ENCODE measurements around the gene ADAT3.
A peak's percentile ranks its signal among the peaks of the same experiment; 100 is the strongest.

The ADAT3 gene

DNA sequence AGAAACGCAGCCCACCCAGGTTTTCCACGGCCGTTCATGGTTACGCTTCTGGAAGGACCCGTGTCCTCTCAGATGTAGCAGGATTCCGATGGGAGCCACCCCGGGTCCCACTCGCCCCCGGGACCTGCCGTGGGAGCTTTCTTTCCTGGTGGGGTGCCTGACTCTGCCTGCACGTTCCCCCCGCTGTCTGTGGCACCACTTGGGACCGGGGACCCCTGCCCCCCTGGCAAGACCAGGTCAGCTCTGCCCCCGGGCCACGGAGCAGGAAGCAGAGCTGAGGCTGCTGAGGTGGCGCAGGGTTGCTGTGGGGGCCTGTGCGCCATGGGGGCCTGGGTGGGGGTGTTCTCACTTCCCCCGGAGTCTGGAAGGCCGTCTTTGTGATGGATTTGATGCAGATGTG is 47.8 kb downstream of the ADAT3 start:
- Histone ChIP-seq H3K36me3 (ENCODE audit: control insufficient read depth in 2 of 2, insufficient read depth in 1 of 2, low read length in 2 of 2) (peaks cover 3 to 34% of the 10 kb centered on the region in 2 experiments; a peak in 2 of 3 replicates), H3K27ac (ENCODE audit: extremely low read depth, low read depth, low read length) (no peak overlapping the region), H3K4me3 (ENCODE audit: low read depth, low read length) (no peak overlapping the region), H3K4me1 (ENCODE audit: control insufficient read depth, insufficient read depth, low read length) (no peaks in the 10 kb centered on the region), H3K9me3 (ENCODE audit: control insufficient read depth, insufficient read depth, low read depth, low read length) (no peaks in the 10 kb centered on the region)
- TF ChIP-seq, protein P1, sequence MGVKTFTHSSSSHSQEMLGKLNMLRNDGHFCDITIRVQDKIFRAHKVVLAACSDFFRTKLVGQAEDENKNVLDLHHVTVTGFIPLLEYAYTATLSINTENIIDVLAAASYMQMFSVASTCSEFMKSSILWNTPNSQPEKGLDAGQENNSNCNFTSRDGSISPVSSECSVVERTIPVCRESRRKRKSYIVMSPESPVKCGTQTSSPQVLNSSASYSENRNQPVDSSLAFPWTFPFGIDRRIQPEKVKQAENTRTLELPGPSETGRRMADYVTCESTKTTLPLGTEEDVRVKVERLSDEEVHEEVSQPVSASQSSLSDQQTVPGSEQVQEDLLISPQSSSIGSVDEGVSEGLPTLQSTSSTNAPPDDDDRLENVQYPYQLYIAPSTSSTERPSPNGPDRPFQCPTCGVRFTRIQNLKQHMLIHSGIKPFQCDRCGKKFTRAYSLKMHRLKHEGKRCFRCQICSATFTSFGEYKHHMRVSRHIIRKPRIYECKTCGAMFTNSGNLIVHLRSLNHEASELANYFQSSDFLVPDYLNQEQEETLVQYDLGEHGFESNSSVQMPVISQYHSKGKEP (tag by site-specific recombination; IDR thresholded peaks at IDR 0.05) = no peak
- no peak for TF ChIP-seq ZNF837 (tag by site-specific recombination; IDR thresholded peaks at IDR 0.05)
- no peak for TF ChIP-seq PRDM1 (tag by site-specific recombination; IDR thresholded peaks at IDR 0.05)
- TF ChIP-seq HOXC10 (CRISPR knock-in tag; IDR thresholded peaks at IDR 0.05) = no peak
- no peak for TF ChIP-seq ZNF433 (tag by site-specific recombination; IDR thresholded peaks at IDR 0.05; ENCODE audit: low read depth)
- TF ChIP-seq ZNF571 (tag by site-specific recombination; IDR thresholded peaks at IDR 0.05) = no peak
- no peak for TF ChIP-seq ZNF157 (tag by site-specific recombination; IDR thresholded peaks at IDR 0.05)
- TF ChIP-seq ZNF555 (tag by site-specific recombination; conservative IDR thresholded peaks at IDR 0.05) = no peak
- ChIA-PET CTCF (no interaction called here), POLR2A (interaction anchor here (0.7 kb wide), 1 partner anchor 186 kb away, joined by 3 read pairs; no protein-coding TSS in a partner anchor)

DNA sequence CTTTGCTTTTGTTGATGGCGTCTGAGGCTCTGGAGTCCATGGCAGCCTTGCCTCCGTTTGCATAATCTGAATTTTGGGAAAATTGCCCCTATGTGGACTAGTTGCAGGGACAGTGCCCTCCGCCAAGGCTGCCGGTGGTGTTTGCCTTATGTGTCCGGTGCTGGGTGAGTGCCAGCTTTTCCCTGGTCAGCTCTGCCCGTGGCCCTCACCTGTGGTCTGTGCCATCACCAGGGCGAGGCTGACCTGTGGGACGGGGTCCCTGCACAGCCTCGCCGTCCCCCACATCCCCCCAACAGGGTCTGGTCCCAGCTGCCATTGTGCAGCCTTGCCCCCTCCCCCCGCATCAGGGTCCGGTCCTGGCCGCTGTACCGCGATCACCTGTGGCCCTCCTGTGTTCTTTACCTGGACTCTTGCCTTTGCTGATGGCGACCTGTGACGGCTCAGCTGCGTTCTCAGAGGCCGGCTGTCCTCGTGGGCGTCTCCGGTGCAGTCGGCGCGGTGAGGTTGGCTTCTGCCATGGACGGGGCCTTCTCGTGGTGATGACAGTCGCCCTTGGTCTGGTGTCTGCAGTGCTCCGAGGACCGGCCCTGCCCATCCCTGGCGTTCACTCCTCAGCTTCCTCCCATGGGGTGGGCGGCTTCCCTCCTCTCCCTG is 48.4 kb downstream of the ADAT3 start:
- peaks cover 3 to 34% of the 10 kb centered on the region in 2 experiments; a peak in 2 of 3 replicates for H3K36me3 ChIP-seq (ENCODE audit: control insufficient read depth in 2 of 2, insufficient read depth in 1 of 2, low read length in 2 of 2)

DNA sequence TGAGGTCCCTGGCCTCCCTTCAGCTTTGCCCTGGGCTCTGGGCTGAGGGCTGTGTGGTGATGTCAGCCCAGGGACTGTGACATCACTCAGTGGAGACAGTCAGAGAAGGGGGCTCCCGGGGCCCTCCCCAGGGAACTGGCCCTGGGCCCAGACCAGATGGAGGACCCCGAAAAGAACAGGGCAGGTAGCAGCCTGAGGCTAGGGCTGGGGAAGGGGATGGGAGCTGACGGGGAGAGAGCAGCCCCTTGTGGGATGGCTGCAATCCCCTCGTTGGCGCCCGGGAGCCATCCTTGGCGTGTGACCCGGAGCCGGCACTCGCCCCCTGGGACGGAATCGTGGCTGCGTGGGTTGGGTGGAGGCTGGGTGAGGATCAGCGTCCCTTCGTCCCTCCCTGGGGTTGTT is 49.3 kb downstream of the ADAT3 start:
- peaks cover 3 to 25% of the 10 kb centered on the region in 2 experiments; a peak in 2 of 3 replicates for H3K36me3 ChIP-seq (ENCODE audit: control insufficient read depth in 2 of 2, insufficient read depth in 1 of 2, low read length in 2 of 2)
- ChIA-PET POLR2A (no interaction called here), CTCF (no interaction called here)
- H3K4me3 ChIP-seq (ENCODE audit: low read depth, low read length) = no peak overlapping the region
- H3K9me3 ChIP-seq (ENCODE audit: control insufficient read depth, insufficient read depth, low read depth, low read length) = no peaks in the 10 kb centered on the region
- no peak overlapping the region for H3K27ac ChIP-seq (ENCODE audit: extremely low read depth, low read depth, low read length)
- H3K4me1 ChIP-seq (ENCODE audit: control insufficient read depth, insufficient read depth, low read length) = no peaks in the 10 kb centered on the region
- TF ChIP-seq ZNF623 (tag by site-specific recombination; IDR thresholded peaks at IDR 0.05) (no peak), ZNF544 (tag by site-specific recombination; IDR thresholded peaks at IDR 0.05) (no peak), ZNF548 (tag by site-specific recombination; IDR thresholded peaks at IDR 0.05) (no peak), ZNF132 (tag by site-specific recombination; IDR thresholded peaks at IDR 0.05; ENCODE audit: borderline replicate concordance) (no peak), GLI2 (tag by site-specific recombination; IDR thresholded peaks at IDR 0.05; ENCODE audit: borderline replicate concordance, low read depth) (no peak), ZBTB21 (tag by site-specific recombination; IDR thresholded peaks at IDR 0.05) (peak; percentile 76), ZNF223 (tag by site-specific recombination; IDR thresholded peaks at IDR 0.05) (no peak), ZNF560 (tag by site-specific recombination; IDR thresholded peaks at IDR 0.05; ENCODE audit: borderline replicate concordance) (no peak), ZNF629 (tag by site-specific recombination; IDR thresholded peaks at IDR 0.05) (peak; percentile 68), KLF1 (tag by site-specific recombination; IDR thresholded peaks at IDR 0.05) (no peak), ZBTB8A (tag by site-specific recombination; IDR thresholded peaks at IDR 0.05) (peak; percentile 17; the same call in 1 of the 2 replicates)
- TF ChIP-seq, protein P2, sequence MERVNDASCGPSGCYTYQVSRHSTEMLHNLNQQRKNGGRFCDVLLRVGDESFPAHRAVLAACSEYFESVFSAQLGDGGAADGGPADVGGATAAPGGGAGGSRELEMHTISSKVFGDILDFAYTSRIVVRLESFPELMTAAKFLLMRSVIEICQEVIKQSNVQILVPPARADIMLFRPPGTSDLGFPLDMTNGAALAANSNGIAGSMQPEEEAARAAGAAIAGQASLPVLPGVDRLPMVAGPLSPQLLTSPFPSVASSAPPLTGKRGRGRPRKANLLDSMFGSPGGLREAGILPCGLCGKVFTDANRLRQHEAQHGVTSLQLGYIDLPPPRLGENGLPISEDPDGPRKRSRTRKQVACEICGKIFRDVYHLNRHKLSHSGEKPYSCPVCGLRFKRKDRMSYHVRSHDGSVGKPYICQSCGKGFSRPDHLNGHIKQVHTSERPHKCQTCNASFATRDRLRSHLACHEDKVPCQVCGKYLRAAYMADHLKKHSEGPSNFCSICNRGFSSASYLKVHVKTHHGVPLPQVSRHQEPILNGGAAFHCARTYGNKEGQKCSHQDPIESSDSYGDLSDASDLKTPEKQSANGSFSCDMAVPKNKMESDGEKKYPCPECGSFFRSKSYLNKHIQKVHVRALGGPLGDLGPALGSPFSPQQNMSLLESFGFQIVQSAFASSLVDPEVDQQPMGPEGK (tag by site-specific recombination; IDR thresholded peaks at IDR 0.05) = 0 out of 2 replicates have a peak, but pooled peaks have one; percentile 40
- TF ChIP-seq, protein P3, sequence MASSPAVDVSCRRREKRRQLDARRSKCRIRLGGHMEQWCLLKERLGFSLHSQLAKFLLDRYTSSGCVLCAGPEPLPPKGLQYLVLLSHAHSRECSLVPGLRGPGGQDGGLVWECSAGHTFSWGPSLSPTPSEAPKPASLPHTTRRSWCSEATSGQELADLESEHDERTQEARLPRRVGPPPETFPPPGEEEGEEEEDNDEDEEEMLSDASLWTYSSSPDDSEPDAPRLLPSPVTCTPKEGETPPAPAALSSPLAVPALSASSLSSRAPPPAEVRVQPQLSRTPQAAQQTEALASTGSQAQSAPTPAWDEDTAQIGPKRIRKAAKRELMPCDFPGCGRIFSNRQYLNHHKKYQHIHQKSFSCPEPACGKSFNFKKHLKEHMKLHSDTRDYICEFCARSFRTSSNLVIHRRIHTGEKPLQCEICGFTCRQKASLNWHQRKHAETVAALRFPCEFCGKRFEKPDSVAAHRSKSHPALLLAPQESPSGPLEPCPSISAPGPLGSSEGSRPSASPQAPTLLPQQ (tag by site-specific recombination; IDR thresholded peaks at IDR 0.05) = 0 out of 2 replicates have a peak, but pooled peaks have one; percentile 31
- TF ChIP-seq, protein P4, sequence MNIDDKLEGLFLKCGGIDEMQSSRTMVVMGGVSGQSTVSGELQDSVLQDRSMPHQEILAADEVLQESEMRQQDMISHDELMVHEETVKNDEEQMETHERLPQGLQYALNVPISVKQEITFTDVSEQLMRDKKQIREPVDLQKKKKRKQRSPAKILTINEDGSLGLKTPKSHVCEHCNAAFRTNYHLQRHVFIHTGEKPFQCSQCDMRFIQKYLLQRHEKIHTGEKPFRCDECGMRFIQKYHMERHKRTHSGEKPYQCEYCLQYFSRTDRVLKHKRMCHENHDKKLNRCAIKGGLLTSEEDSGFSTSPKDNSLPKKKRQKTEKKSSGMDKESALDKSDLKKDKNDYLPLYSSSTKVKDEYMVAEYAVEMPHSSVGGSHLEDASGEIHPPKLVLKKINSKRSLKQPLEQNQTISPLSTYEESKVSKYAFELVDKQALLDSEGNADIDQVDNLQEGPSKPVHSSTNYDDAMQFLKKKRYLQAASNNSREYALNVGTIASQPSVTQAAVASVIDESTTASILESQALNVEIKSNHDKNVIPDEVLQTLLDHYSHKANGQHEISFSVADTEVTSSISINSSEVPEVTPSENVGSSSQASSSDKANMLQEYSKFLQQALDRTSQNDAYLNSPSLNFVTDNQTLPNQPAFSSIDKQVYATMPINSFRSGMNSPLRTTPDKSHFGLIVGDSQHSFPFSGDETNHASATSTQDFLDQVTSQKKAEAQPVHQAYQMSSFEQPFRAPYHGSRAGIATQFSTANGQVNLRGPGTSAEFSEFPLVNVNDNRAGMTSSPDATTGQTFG (tag by site-specific recombination; IDR thresholded peaks at IDR 0.05; ENCODE audit: borderline replicate concordance) = no peak
- TF ChIP-seq, protein P5, sequence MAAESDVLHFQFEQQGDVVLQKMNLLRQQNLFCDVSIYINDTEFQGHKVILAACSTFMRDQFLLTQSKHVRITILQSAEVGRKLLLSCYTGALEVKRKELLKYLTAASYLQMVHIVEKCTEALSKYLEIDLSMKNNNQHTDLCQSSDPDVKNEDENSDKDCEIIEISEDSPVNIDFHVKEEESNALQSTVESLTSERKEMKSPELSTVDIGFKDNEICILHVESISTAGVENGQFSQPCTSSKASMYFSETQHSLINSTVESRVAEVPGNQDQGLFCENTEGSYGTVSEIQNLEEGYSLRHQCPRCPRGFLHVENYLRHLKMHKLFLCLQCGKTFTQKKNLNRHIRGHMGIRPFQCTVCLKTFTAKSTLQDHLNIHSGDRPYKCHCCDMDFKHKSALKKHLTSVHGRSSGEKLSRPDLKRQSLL (tag by site-specific recombination; IDR thresholded peaks at IDR 0.05) = no peak

More for the DNA sequence above, 48.4 kb downstream of the ADAT3 start:
- POLR2A ChIA-PET = no interaction called here
- Histone ChIP-seq H3K27ac (ENCODE audit: extremely low read depth, low read depth, low read length) (no peak overlapping the region), H3K4me1 (ENCODE audit: control insufficient read depth, insufficient read depth, low read length) (no peaks in the 10 kb centered on the region), H3K4me3 (ENCODE audit: low read depth, low read length) (no peak overlapping the region), H3K9me3 (ENCODE audit: control insufficient read depth, insufficient read depth, low read depth, low read length) (no peaks in the 10 kb centered on the region)
- no peak for TF ChIP-seq ZNF623 (tag by site-specific recombination; IDR thresholded peaks at IDR 0.05)
- CTCF ChIA-PET = no interaction called here
